Right ventricle myocardium superior (tissue), 1 donor: Measurements from ENCODE around the gene DNASE2B. TPM values are rescaled to one million over a fixed set of nuclear protein-coding genes. Genes with fewer than 3 reads are reported as not detected.

Source experiments
- ATAC-seq: fragments of 200-7000 bp; cut with Tn5 transposase; one replicate; pipeline ENCODE4 v1.9.1; 2020; ENCODE audit warnings: mild to moderate bottlenecking; ENCODE audit not compliant: poor library complexity
- DNase-seq: peaks from one replicate; pipeline ENCODE4 v3.0.0-alpha.2; 2020
- intact Hi-C: fragments of 100-400 bp; cut with DNase I; formaldehyde crosslinking; loops from one replicate; pipeline ENCODE4 v1.11.2; 2022
- total RNA-seq: library from RNA; stranded (reverse); fragmentation: NEBNext Ultra II Directional; extraction: Animal tissue kit (Norgen Biotek cat#: 25700); gene quantifications from one replicate; pipeline ENCODE4 v1.2.1, GENCODE V29; 2021
- donor health status: DM: no; HTN: yes; CAD: no; lungs with severe emphysema.

Gene DNASE2B
- total RNA-seq, 1 donor from 2014 or later = not detected

- ATAC-seq = no peak
- intact Hi-C loops = no loop called here
- DNase-seq = no peak
These were observed 27.4 kb upstream of the DNASE2B start for GRCh38 chr1:84370831-84371394.

GRCh38 chr1:84373436-84374141 is 24.7 kb upstream of the DNASE2B start:
- DNase-seq (no peak), ATAC-seq (no peak)
- intact Hi-C loops = no loop called here

- intact Hi-C loops = no loop called here
- ATAC-seq (peak; percentile 64), DNase-seq (no peak)
These were observed 23.1 kb upstream of the DNASE2B start for GRCh38 chr1:84374991-84375696.

GRCh38 chr1:84376000-84376910 is 22.0 kb upstream of the DNASE2B start:
- ATAC-seq (no peak), DNase-seq (no peak)
- intact Hi-C loops = no loop called here

GRCh38 chr1:84377480-84378095 is 20.7 kb upstream of the DNASE2B start:
- peak; percentile 62 for ATAC-seq
- intact Hi-C loops = no loop called here
- DNase-seq = no peak

- no peak for ATAC-seq
- DNase-seq = no peak
- intact Hi-C loops = no loop called here
These were observed 19.0 kb upstream of the DNASE2B start for GRCh38 chr1:84379138-84379916.

GRCh38 chr1:84379917-84380180 is 18.4 kb upstream of the DNASE2B start:
- no peak for ATAC-seq
- intact Hi-C loops = no loop called here
- no peak for DNase-seq

- intact Hi-C loops = no loop called here
These were observed 16.2 kb upstream of the DNASE2B start for GRCh38 chr1:84382127-84382526.

GRCh38 chr1:84385347-84385746 is 12.9 kb upstream of the DNASE2B start:
- no peak for DNase-seq
- no peak for ATAC-seq

More at GRCh38 chr1:84382127-84382526, 16.2 kb upstream of the DNASE2B start:
- ATAC-seq (no peak), DNase-seq (no peak)

GRCh38 chr1:84386716-84387479 is 11.4 kb upstream of the DNASE2B start:
- intact Hi-C loops = no loop called here
- no peak for ATAC-seq
- no peak for DNase-seq

More at GRCh38 chr1:84385347-84385746, 12.9 kb upstream of the DNASE2B start:
- intact Hi-C loops = no loop called here

- ATAC-seq (no peak), DNase-seq (no peak)
- intact Hi-C loops = no loop called here
These were observed 10.7 kb upstream of the DNASE2B start for GRCh38 chr1:84387480-84388163.

- no peak for ATAC-seq
- intact Hi-C loops = no loop called here
- DNase-seq = no peak
These were observed 8.1 kb upstream of the DNASE2B start for GRCh38 chr1:84390226-84390625.

- ATAC-seq = no peak
- DNase-seq = no peak
- intact Hi-C loops = no loop called here
These were observed 2.9 kb downstream of the DNASE2B start for GRCh38 chr1:84401156-84401555.

GRCh38 chr1:84402060-84402459 is 3.8 kb downstream of the DNASE2B start:
- no peak for ATAC-seq
- DNase-seq = no peak
- intact Hi-C loops = no loop called here

- intact Hi-C loops = no loop called here
- ATAC-seq = no peak
- DNase-seq = no peak
These were observed 4.2 kb downstream of the DNASE2B start for GRCh38 chr1:84402501-84402900.

- intact Hi-C loops = no loop called here
- no peak for ATAC-seq
- no peak for DNase-seq
These were observed 5.1 kb downstream of the DNASE2B start for GRCh38 chr1:84403347-84403746.

GRCh38 chr1:84406346-84406861 is 8.1 kb downstream of the DNASE2B start:
- no peak for ATAC-seq

More at GRCh38 chr1:84406346-84406861, 8.1 kb downstream of the DNASE2B start:
- intact Hi-C loops = no loop called here
- DNase-seq = no peak
